Measurements from ENCODE around the gene AUTS2.

Gene AUTS2

GRCh38 chr7:70312336-70312735, 714.1 kb downstream of the AUTS2 start:
- DNase-seq (ENCODE audit: low read depth), result no peak

- DNase-seq (ENCODE audit: low read depth), result no peak
Measured at GRCh38 chr7:70313271-70313670, 715.0 kb downstream of the AUTS2 start.

GRCh38 chr7:70313687-70314086, 715.4 kb downstream of the AUTS2 start:
- DNase-seq (ENCODE audit: low read depth), result no peak

- no peak for DNase-seq (ENCODE audit: low read depth)
Measured at GRCh38 chr7:70314221-70314620, 715.9 kb downstream of the AUTS2 start.

GRCh38 chr7:70316745-70317144, 718.5 kb downstream of the AUTS2 start:
- no peak for DNase-seq (ENCODE audit: low read depth)

GRCh38 chr7:70317356-70317755, 719.1 kb downstream of the AUTS2 start:
- no peak for DNase-seq (ENCODE audit: low read depth)

GRCh38 chr7:70318511-70318910, 720.2 kb downstream of the AUTS2 start:
- DNase-seq (ENCODE audit: low read depth), result no peak

- no peak for DNase-seq (ENCODE audit: low read depth)
Measured at GRCh38 chr7:70319057-70319456, 720.8 kb downstream of the AUTS2 start.

GRCh38 chr7:70321016-70321590, 722.8 kb downstream of the AUTS2 start:
- DNase-seq (ENCODE audit: low read depth), result no peak

- DNase-seq (ENCODE audit: low read depth), result no peak
Measured at GRCh38 chr7:70322856-70323255, 724.6 kb downstream of the AUTS2 start.

GRCh38 chr7:70325509-70326101, 727.3 kb downstream of the AUTS2 start:
- DNase-seq (ENCODE audit: low read depth), result no peak

- DNase-seq (ENCODE audit: low read depth), result no peak
Measured at GRCh38 chr7:70334295-70334694, 736.0 kb downstream of the AUTS2 start.

- no peak for DNase-seq (ENCODE audit: low read depth)
Measured at GRCh38 chr7:70334871-70335270, 736.6 kb downstream of the AUTS2 start.

- no peak for DNase-seq (ENCODE audit: low read depth)
Measured at GRCh38 chr7:70336536-70336935, 738.3 kb downstream of the AUTS2 start.

- no peak for DNase-seq (ENCODE audit: low read depth)
Measured at GRCh38 chr7:70338015-70338414, 739.7 kb downstream of the AUTS2 start.

GRCh38 chr7:70340236-70340635, 742.0 kb downstream of the AUTS2 start:
- DNase-seq (ENCODE audit: low read depth), result no peak

GRCh38 chr7:70341446-70341845, 743.2 kb downstream of the AUTS2 start:
- no peak for DNase-seq (ENCODE audit: low read depth)

- DNase-seq (ENCODE audit: low read depth), result no peak
Measured at GRCh38 chr7:70343519-70343918, 745.2 kb downstream of the AUTS2 start.

- DNase-seq (ENCODE audit: low read depth), result no peak
Measured at GRCh38 chr7:70344726-70345125, 746.5 kb downstream of the AUTS2 start.

GRCh38 chr7:70346844-70347462, 748.7 kb downstream of the AUTS2 start:
- DNase-seq (ENCODE audit: low read depth), result no peak

GRCh38 chr7:70347463-70348254, 749.4 kb downstream of the AUTS2 start:
- no peak for DNase-seq (ENCODE audit: low read depth)

GRCh38 chr7:70349031-70349430, 750.8 kb downstream of the AUTS2 start:
- no peak for DNase-seq (ENCODE audit: low read depth)

GRCh38 chr7:70349819-70350218, 751.5 kb downstream of the AUTS2 start:
- no peak for DNase-seq (ENCODE audit: low read depth)
